HepG2 (cell line): ENCODE results near the gene CUL9. TPM values are rescaled to one million over a fixed set of nuclear protein-coding genes. Genes with fewer than 3 reads are reported as not detected.

Source experiments
- ARNTL ChIP-seq: sonication (generic); formaldehyde crosslinking; IDR thresholded peaks from 2 replicates; pipeline ENCODE4 v1.4.0; 2020; ENCODE audit warnings: mild to moderate bottlenecking, missing genetic modification reagents
- DR1 ChIP-seq: sonication (generic); formaldehyde crosslinking; IDR thresholded peaks from 2 replicates; pipeline ENCODE4 v1.8.0; 2021; ENCODE audit warnings: mild to moderate bottlenecking, missing genetic modification reagents, inconsistent platforms
- ELF1 ChIP-seq: sonication (generic); formaldehyde crosslinking; IDR thresholded peaks from 2 replicates; pipeline ENCODE4 v1.4.0; 2020; ENCODE audit warnings: missing genetic modification reagents
- FOXA1 ChIP-seq, 2 experiments: fragments of 450-650 bp in 1 of 2; sonication (generic) in 1 of 2; formaldehyde crosslinking in 1 of 2; IDR thresholded peaks; 2 replicates each; pipeline versions ENCODE4 v1.4.0 to v1.6.1; 2016 to 2020; ENCODE audit warnings: missing genetic modification reagents in 1 of 2
- IKZF5 ChIP-seq: IDR thresholded peaks from 2 replicates; pipeline ENCODE4 v1.6.1; 2018; ENCODE audit warnings: missing genetic modification reagents, mild to moderate bottlenecking, missing compliant biosample characterization
- KDM5B ChIP-seq: sonication (generic); formaldehyde crosslinking; IDR thresholded peaks from 2 replicates; pipeline ENCODE4 v1.4.0; 2020; ENCODE audit warnings: missing genetic modification reagents, mild to moderate bottlenecking, borderline replicate concordance
- NFKBIZ ChIP-seq: IDR thresholded peaks from 2 replicates; pipeline ENCODE4 v1.6.1; 2018; ENCODE audit warnings: missing genetic modification reagents, missing compliant biosample characterization
- RFX3 ChIP-seq: IDR thresholded peaks from 2 replicates; pipeline ENCODE4 v1.6.1; 2016; ENCODE audit warnings: missing biosample characterization, missing genetic modification reagents
- RXRA ChIP-seq: sonication (generic); formaldehyde crosslinking; IDR thresholded peaks from 2 replicates; pipeline ENCODE4 v1.5.1; 2020; ENCODE audit warnings: missing genetic modification reagents
- UBTF ChIP-seq: sonication (generic); formaldehyde crosslinking; IDR thresholded peaks from 2 replicates; pipeline ENCODE4 v1.4.0; 2020; ENCODE audit warnings: mild to moderate bottlenecking, missing genetic modification reagents
- ZFP36L1 ChIP-seq: sonication (generic); formaldehyde crosslinking; IDR thresholded peaks from 2 replicates; pipeline ENCODE4 v1.8.0; 2022; ENCODE audit warnings: mild to moderate bottlenecking, missing genetic modification reagents, moderate library complexity
- ZNF34 ChIP-seq: sonication (generic); formaldehyde crosslinking; IDR thresholded peaks from 2 replicates; pipeline ENCODE4 v1.4.0; 2020; ENCODE audit warnings: mild to moderate bottlenecking, missing genetic modification reagents, borderline replicate concordance
- ZNF552 ChIP-seq: sonication (generic); formaldehyde crosslinking; IDR thresholded peaks from 2 replicates; pipeline ENCODE4 v1.9.0; 2022; ENCODE audit warnings: missing genetic modification reagents, mild to moderate bottlenecking, borderline replicate concordance
- polyA plus RNA-seq, 8 experiments: library from polyadenylated mRNA; depleted of rRNA in 3 of 8; stranded (reverse) in 7 of 8; unstranded in 1 of 8; fragments of >200 nt; fragmentation: Illumina TruSeq in 4 of 8; extraction: Trizol in 4 of 8; gene quantifications; 2 replicates each; pipeline versions ENCODE4 v1.2.1 to v1.2.3, GENCODE V29; 2011 to 2016; ENCODE audit warnings: low read depth in 4 of 8, missing spikeins in 1 of 8, mixed read lengths in 1 of 8; ENCODE audit not compliant: insufficient read depth in 1 of 8
- total RNA-seq, 5 experiments: library from RNA; depleted of rRNA; stranded (reverse); fragments of >200 nt; fragmentation: Illumina TruSeq; extraction: Trizol; gene quantifications; 2 replicates each; pipeline ENCODE4 v1.2.3, GENCODE V29; 2016; ENCODE audit warnings: low read depth in 1 of 5
- TF ChIP-seq, protein P1 (sequence below): IDR thresholded peaks from 2 replicates; pipeline ENCODE4 v1.6.1; 2012; ENCODE audit warnings: inconsistent platforms
- TF ChIP-seq, protein P2 (sequence below): sonication (generic); formaldehyde crosslinking; IDR thresholded peaks from 2 replicates; pipeline ENCODE4 v1.4.0; 2020; ENCODE audit warnings: missing genetic modification reagents
- TF ChIP-seq, protein P3 (sequence below): sonication (generic); formaldehyde crosslinking; IDR thresholded peaks from 2 replicates; pipeline ENCODE4 v1.5.1; 2020; ENCODE audit warnings: mild to moderate bottlenecking, missing genetic modification reagents, moderate library complexity

CUL9 gene
- total and polyA plus RNA-seq, 2 of the 13 experiments (the other 11 are each of a cell fraction or from before 2014, with no cell fraction given), result 11.4 to 13.7 TPM

- peak; percentile 100 for TF ChIP-seq RXRA (CRISPR knock-in tag)
- peak; percentile 39; the same call in 1 of the 2 replicates for TF ChIP-seq RFX3
- TF ChIP-seq, protein P1, sequence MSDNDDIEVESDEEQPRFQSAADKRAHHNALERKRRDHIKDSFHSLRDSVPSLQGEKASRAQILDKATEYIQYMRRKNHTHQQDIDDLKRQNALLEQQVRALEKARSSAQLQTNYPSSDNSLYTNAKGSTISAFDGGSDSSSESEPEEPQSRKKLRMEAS, result no peak
- peak; percentile 100 for TF ChIP-seq IKZF5 (CRISPR knock-in tag)
- TF ChIP-seq, protein P2, sequence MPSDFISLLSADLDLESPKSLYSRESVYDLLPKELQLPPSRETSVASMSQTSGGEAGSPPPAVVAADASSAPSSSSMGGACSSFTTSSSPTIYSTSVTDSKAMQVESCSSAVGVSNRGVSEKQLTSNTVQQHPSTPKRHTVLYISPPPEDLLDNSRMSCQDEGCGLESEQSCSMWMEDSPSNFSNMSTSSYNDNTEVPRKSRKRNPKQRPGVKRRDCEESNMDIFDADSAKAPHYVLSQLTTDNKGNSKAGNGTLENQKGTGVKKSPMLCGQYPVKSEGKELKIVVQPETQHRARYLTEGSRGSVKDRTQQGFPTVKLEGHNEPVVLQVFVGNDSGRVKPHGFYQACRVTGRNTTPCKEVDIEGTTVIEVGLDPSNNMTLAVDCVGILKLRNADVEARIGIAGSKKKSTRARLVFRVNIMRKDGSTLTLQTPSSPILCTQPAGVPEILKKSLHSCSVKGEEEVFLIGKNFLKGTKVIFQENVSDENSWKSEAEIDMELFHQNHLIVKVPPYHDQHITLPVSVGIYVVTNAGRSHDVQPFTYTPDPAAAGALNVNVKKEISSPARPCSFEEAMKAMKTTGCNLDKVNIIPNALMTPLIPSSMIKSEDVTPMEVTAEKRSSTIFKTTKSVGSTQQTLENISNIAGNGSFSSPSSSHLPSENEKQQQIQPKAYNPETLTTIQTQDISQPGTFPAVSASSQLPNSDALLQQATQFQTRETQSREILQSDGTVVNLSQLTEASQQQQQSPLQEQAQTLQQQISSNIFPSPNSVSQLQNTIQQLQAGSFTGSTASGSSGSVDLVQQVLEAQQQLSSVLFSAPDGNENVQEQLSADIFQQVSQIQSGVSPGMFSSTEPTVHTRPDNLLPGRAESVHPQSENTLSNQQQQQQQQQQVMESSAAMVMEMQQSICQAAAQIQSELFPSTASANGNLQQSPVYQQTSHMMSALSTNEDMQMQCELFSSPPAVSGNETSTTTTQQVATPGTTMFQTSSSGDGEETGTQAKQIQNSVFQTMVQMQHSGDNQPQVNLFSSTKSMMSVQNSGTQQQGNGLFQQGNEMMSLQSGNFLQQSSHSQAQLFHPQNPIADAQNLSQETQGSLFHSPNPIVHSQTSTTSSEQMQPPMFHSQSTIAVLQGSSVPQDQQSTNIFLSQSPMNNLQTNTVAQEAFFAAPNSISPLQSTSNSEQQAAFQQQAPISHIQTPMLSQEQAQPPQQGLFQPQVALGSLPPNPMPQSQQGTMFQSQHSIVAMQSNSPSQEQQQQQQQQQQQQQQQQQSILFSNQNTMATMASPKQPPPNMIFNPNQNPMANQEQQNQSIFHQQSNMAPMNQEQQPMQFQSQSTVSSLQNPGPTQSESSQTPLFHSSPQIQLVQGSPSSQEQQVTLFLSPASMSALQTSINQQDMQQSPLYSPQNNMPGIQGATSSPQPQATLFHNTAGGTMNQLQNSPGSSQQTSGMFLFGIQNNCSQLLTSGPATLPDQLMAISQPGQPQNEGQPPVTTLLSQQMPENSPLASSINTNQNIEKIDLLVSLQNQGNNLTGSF, result no peak
- TF ChIP-seq DR1 (CRISPR knock-in tag), result peak; percentile 77; the same call in 1 of the 2 replicates
- peak; percentile 95; the same call in 1 of the 2 replicates for TF ChIP-seq KDM5B (CRISPR knock-in tag)
- TF ChIP-seq, protein P3, sequence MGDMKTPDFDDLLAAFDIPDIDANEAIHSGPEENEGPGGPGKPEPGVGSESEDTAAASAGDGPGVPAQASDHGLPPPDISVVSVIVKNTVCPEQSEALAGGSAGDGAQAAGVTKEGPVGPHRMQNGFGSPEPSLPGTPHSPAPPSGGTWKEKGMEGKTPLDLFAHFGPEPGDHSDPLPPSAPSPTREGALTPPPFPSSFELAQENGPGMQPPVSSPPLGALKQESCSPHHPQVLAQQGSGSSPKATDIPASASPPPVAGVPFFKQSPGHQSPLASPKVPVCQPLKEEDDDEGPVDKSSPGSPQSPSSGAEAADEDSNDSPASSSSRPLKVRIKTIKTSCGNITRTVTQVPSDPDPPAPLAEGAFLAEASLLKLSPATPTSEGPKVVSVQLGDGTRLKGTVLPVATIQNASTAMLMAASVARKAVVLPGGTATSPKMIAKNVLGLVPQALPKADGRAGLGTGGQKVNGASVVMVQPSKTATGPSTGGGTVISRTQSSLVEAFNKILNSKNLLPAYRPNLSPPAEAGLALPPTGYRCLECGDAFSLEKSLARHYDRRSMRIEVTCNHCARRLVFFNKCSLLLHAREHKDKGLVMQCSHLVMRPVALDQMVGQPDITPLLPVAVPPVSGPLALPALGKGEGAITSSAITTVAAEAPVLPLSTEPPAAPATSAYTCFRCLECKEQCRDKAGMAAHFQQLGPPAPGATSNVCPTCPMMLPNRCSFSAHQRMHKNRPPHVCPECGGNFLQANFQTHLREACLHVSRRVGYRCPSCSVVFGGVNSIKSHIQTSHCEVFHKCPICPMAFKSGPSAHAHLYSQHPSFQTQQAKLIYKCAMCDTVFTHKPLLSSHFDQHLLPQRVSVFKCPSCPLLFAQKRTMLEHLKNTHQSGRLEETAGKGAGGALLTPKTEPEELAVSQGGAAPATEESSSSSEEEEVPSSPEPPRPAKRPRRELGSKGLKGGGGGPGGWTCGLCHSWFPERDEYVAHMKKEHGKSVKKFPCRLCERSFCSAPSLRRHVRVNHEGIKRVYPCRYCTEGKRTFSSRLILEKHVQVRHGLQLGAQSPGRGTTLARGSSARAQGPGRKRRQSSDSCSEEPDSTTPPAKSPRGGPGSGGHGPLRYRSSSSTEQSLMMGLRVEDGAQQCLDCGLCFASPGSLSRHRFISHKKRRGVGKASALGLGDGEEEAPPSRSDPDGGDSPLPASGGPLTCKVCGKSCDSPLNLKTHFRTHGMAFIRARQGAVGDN (CRISPR knock-in tag), result peak; percentile 98
- peak; percentile 100 for TF ChIP-seq NFKBIZ (CRISPR knock-in tag)
- TF ChIP-seq UBTF, result peak; percentile 95
- TF ChIP-seq ZNF552 (CRISPR knock-in tag), result peak; percentile 98
- peak; percentile 71 for TF ChIP-seq FOXA1 (IDR thresholded peaks at IDR 0.05)
- TF ChIP-seq FOXA1 (CRISPR knock-in tag; IDR thresholded peaks at IDR 0.05), result peak; percentile 100
- TF ChIP-seq ZFP36L1 (CRISPR knock-in tag), result peak; percentile 99
- TF ChIP-seq ZNF34 (CRISPR knock-in tag), result no peak
- TF ChIP-seq ARNTL (CRISPR knock-in tag), result peak; percentile 100
- peak; percentile 77 for TF ChIP-seq ELF1 (CRISPR knock-in tag)
Observed at GRCh38 chr6:43267619-43268354, 85.8 kb downstream of the CUL9 start (continued).
